Fibroblast of lung (primary cell): Measurements from ENCODE around the gene ATP4A. TPM values are rescaled to one million over a fixed set of nuclear protein-coding genes. Genes with fewer than 3 reads are reported as not detected.

ENCODE experiments used
- DNase-seq, 2 donors: peaks; one replicate each; pipeline versions ENCODE4 v3.0.0 to v3.0.0-alpha.2; 2010; ENCODE audit warnings: low read depth in 2 of 2
- H2AFZ ChIP-seq: 2 replicates; pipeline ENCODE4 v1.5.1; 2012; ENCODE audit warnings: low read length, control low read depth, inconsistent platforms
- H3K27ac ChIP-seq: 2 replicates; pipeline ENCODE4 v1.5.1; 2011; ENCODE audit warnings: low read length, control low read depth; ENCODE audit not compliant: insufficient read depth
- H3K27me3 ChIP-seq: 2 replicates; pipeline ENCODE4 v1.5.1; 2011; ENCODE audit warnings: mild to moderate bottlenecking, low read length; ENCODE audit not compliant: control insufficient read depth, insufficient read depth
- H3K36me3 ChIP-seq: 2 replicates; pipeline ENCODE4 v1.5.1; 2011; ENCODE audit warnings: low read length; ENCODE audit not compliant: control insufficient read depth, insufficient read depth
- H3K4me1 ChIP-seq: 2 replicates; pipeline ENCODE4 v1.5.1; 2011; ENCODE audit warnings: low read length; ENCODE audit not compliant: control insufficient read depth, insufficient read depth; ENCODE audit errors: extremely low read depth
- H3K4me2 ChIP-seq: 2 replicates; pipeline ENCODE4 v1.5.1; 2011; ENCODE audit warnings: low read length, control low read depth; ENCODE audit not compliant: insufficient read depth; ENCODE audit errors: extremely low read depth
- H3K4me3 ChIP-seq, 4 experiments: fragments of 200-600 bp in 1 of 4; sonication (generic) in 1 of 4; replicated peaks in 1 of 4; 2 replicates each; pipeline ENCODE4 v1.5.1; 2011 to 2016; ENCODE audit warnings: low read length in 4 of 4, low read depth in 3 of 4, mild to moderate bottlenecking in 3 of 4, control low read depth in 2 of 4, inconsistent platforms in 1 of 4, mixed read lengths in 1 of 4; ENCODE audit not compliant: insufficient read depth in 1 of 4; ENCODE audit errors: control extremely low read depth in 1 of 4
- H3K79me2 ChIP-seq: 2 replicates; pipeline ENCODE4 v1.5.1; 2012; ENCODE audit warnings: mild to moderate bottlenecking, low read length, inconsistent platforms; ENCODE audit not compliant: control insufficient read depth, insufficient read depth
- H3K9ac ChIP-seq: 2 replicates; pipeline ENCODE4 v1.5.1; 2011; ENCODE audit warnings: mild to moderate bottlenecking, low read length, control low read depth; ENCODE audit not compliant: insufficient read depth
- H3K9me3 ChIP-seq: 2 replicates; pipeline ENCODE4 v1.5.1; 2012; ENCODE audit warnings: low read depth, low read length; ENCODE audit not compliant: control insufficient read depth, insufficient read depth
- H4K20me1 ChIP-seq: 2 replicates; pipeline ENCODE4 v1.5.1; 2011; ENCODE audit warnings: low read length; ENCODE audit not compliant: control insufficient read depth, insufficient read depth; ENCODE audit errors: extremely low read depth
- EZH2 ChIP-seq: IDR thresholded peaks from 2 replicates; pipeline ENCODE4 v1.5.1; 2012; ENCODE audit warnings: low read length, control low read depth, mild to moderate bottlenecking; ENCODE audit errors: missing control alignments
- polyA plus RNA-seq, 2 donors: library from polyadenylated mRNA; depleted of rRNA in 1 of 2; stranded (reverse) in 1 of 2; unstranded in 1 of 2; fragments of >200 nt; gene quantifications; 2 replicates each; pipeline ENCODE4 v1.2.1, GENCODE V29; 2011 to 2012; ENCODE audit warnings: missing spikeins in 1 of 2
- total RNA-seq: library from RNA; depleted of rRNA; stranded (reverse); fragments of >200 nt; gene quantifications from 2 replicates; pipeline ENCODE4 v1.2.1, GENCODE V29; 2014
- TF ChIP-seq, protein P1 (sequence below), 2 donors: IDR thresholded peaks in 1 of 2; conservative IDR thresholded peaks in 1 of 2; 1 replicate in 1 of 2; 2 replicates in 1 of 2; pipeline ENCODE4 v1.5.1; 2011 to 2012; ENCODE audit warnings: low read length in 2 of 2, control low read depth in 1 of 2, inconsistent platforms in 1 of 2, low read depth in 1 of 2, mild to moderate bottlenecking in 1 of 2

Gene ATP4A
- total and polyA plus RNA-seq, 2 donors (not counting 1 experiment from before 2014, with no cell fraction given): not detected

DNA sequence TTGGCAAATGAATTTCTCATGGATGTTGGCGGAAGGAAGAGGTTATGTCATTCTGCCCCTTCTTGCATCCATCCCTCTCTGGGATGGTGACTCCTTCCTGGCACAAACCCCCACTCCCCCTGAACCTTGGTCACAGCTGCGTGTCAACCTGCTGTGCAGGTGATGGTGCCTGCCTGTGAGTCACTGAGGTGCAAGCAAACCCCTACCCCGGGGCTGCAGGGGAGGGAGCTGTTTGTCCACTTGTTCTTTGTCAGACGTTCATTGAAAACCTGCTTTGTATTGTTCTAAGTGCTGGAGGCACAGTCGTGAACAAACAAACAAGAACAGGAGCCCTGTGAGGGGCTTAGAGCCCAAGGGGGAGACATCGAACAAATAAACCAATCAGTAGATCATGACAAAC lies 32.2 kb downstream of the ATP4A start:
- Histone ChIP-seq H3K4me3 (no peak overlapping the region), H2AFZ (no peak overlapping the region), H3K9me3 (no peaks in the 10 kb centered on the region), H3K9ac (no peak overlapping the region), H3K4me1 (peaks cover 9% of the 10 kb centered on the region), H3K79me2 (no peaks in the 10 kb centered on the region), H3K36me3 (no peaks in the 10 kb centered on the region), H3K27ac (no peak overlapping the region), H3K4me2 (no peak overlapping the region), H4K20me1 (no peaks in the 10 kb centered on the region), H3K27me3 (peaks cover 3% of the 10 kb centered on the region)
- no peak for DNase-seq
- TF ChIP-seq EZH2: no peak
- TF ChIP-seq, protein P1, sequence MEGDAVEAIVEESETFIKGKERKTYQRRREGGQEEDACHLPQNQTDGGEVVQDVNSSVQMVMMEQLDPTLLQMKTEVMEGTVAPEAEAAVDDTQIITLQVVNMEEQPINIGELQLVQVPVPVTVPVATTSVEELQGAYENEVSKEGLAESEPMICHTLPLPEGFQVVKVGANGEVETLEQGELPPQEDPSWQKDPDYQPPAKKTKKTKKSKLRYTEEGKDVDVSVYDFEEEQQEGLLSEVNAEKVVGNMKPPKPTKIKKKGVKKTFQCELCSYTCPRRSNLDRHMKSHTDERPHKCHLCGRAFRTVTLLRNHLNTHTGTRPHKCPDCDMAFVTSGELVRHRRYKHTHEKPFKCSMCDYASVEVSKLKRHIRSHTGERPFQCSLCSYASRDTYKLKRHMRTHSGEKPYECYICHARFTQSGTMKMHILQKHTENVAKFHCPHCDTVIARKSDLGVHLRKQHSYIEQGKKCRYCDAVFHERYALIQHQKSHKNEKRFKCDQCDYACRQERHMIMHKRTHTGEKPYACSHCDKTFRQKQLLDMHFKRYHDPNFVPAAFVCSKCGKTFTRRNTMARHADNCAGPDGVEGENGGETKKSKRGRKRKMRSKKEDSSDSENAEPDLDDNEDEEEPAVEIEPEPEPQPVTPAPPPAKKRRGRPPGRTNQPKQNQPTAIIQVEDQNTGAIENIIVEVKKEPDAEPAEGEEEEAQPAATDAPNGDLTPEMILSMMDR (conservative IDR thresholded peaks at IDR 0.05 in 1 of 2, IDR thresholded peaks at IDR 0.05 in 1 of 2; ENCODE audit: low read depth in 1 of 2, low read length in 2 of 2): no peak

DNA sequence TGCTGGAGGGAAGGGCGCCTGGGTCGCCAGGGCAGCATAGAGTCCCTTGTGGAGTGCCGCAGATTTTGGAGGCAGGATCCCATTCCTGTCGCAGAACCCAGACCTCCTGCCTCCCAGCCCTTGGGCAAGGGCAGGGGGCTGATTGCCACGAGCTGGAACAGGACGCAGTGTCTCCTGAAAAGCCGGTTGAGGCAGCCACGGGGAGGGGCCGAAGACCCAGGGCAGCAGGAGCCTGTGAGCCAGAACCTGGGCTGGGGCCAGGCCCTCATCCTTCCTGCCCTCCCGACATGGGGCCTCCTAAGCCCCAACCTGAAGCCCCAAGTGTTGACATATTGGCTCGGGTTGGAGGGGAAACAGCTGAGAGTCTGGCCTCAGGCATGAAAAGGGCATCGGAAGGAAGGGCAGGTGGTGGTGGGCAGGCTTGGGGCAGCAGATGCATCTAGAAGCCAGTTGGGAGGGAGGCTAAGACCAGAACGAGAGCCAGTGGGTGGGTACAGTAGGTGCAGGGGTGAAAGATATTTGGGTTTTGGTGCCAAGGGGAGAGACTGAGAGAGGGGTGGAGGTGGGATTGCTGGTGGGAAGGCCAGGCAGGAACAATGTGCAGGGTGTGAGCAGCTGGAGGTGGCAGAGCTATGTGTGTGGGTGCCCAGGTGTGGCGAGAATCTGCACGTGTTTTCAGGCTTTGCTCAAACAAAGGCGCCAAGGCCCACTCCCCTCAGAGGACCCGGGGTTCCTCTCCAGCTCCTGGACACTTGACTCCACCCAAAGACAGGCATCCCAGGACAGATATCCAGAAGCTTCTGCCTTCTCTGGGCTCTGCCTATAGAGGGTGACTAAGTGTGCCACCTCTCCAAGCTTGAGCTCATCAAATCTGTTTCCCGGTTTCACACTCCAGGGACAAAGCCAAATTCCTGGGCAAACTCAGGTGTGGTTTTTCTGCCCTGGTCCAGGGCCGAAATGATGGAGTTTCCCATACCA lies 33.9 kb downstream of the ATP4A start:
- no peaks in the 10 kb centered on the region for H3K9me3 ChIP-seq
- H3K27ac ChIP-seq: no peak overlapping the region
- no peak overlapping the region for H3K4me2 ChIP-seq
- H2AFZ ChIP-seq: no peak overlapping the region
- DNase-seq: no peak
- TF ChIP-seq EZH2: no peak
- TF ChIP-seq, protein P1 (conservative IDR thresholded peaks at IDR 0.05 in 1 of 2, IDR thresholded peaks at IDR 0.05 in 1 of 2; ENCODE audit: low read depth in 1 of 2, low read length in 2 of 2): no peak
- peaks cover 9% of the 10 kb centered on the region for H3K4me1 ChIP-seq
- no peaks in the 10 kb centered on the region for H3K36me3 ChIP-seq
- peaks cover 3% of the 10 kb centered on the region for H3K27me3 ChIP-seq
- no peak overlapping the region for H3K9ac ChIP-seq
- H4K20me1 ChIP-seq: no peaks in the 10 kb centered on the region
- no peaks in the 10 kb centered on the region for H3K79me2 ChIP-seq
- H3K4me3 ChIP-seq: no peak overlapping the region

DNA sequence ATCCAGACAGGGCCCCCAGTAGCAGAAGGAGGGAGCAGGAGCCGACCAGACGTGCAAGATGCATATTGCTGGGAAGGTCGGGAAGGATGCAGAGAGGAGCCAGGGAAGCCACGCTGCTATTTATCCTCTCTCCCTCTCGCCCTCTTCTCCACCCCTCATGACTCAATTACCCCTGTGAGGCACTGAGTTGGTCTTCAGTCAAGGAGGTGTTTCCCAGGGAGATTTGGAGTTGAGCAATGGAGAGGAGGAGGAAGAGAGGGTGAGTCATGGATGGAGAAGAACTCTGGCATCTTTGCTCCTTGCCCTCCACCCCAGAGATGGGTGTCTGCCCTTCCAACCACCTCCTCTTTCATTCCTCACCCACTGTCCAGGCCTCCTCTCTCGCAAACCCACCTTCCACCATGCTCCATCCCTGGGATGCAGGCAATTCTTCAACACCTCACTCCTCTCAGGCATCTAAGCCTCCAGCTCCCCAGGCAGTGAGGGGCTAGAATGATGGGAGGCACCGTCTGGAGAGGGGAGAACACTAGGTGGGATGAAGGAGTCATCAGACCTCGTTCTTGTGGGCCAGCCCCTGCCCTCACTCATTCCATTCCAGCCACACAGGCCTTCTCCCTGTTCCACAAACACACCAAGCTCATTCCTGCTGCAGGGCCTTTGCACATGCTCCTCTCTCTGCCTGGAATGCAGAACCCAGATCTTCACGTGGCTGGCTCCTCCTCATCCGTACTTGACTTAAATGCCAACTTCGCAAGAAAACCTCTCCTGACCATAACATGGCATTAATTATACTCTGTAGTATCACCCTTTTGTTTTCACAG lies 35.0 kb downstream of the ATP4A start, which contains the start of gene SBSN:
TSS of gene SBSN (minus strand) at position 94 of the 821 bp plus-strand sequence. CDS start at position 64, 30 bp downstream.
- no peak within 1 kb of the TSS for H2AFZ ChIP-seq
- H3K36me3 ChIP-seq: no peaks in the 10 kb centered on the region
- DNase-seq: peak; percentile 46 to 49
- no peak within 1 kb of the TSS for H3K4me3 ChIP-seq
- H3K9ac ChIP-seq: no peak within 1 kb of the TSS
- no peak within 1 kb of the TSS for H3K4me2 ChIP-seq
- no peak within 1 kb of the TSS for H3K27ac ChIP-seq
- H4K20me1 ChIP-seq: no peaks in the 10 kb centered on the region
- H3K9me3 ChIP-seq: no peaks in the 10 kb centered on the region
- H3K4me1 ChIP-seq: peaks cover 4% of the 10 kb centered on the region
- H3K79me2 ChIP-seq: no peaks in the 10 kb centered on the region
- TF ChIP-seq, protein P1 (conservative IDR thresholded peaks at IDR 0.05 in 1 of 2, IDR thresholded peaks at IDR 0.05 in 1 of 2; ENCODE audit: low read depth in 1 of 2, low read length in 2 of 2): no peak
- no peak for TF ChIP-seq EZH2
- H3K27me3 ChIP-seq: no peaks in the 10 kb centered on the region
